Activated CD4-positive, alpha-beta T cell treated with anti-CD3 and anti-CD28 coated beads for 4 hours (primary cell): ENCODE results near the gene PLAAT2.
"Not testable (repeated sequence)": the region's sequence is repeated elsewhere in the genome, so short reads cannot be mapped to it uniquely, and the experiment has no call there.

ENCODE experiments used
- DNase-seq, 2 donors: peaks; one replicate each; pipeline ENCODE4 v3.0.0-alpha.2; 2020

Gene PLAAT2

GRCh38 chr11:63563201-63564055 is at the start of gene PLAAT2:
Gene PLAAT2, minus strand, starts transcription at chr11:63563379. Its CDS starts 55 bp downstream, at chr11:63563324.
- DNase-seq: no peak

- DNase-seq: no peak
These were observed 49.0 kb upstream of the PLAAT2 start for GRCh38 chr11:63612181-63612580.

- DNase-seq: no peak
These were observed 48.2 kb upstream of the PLAAT2 start for GRCh38 chr11:63611395-63611747.

DNA sequence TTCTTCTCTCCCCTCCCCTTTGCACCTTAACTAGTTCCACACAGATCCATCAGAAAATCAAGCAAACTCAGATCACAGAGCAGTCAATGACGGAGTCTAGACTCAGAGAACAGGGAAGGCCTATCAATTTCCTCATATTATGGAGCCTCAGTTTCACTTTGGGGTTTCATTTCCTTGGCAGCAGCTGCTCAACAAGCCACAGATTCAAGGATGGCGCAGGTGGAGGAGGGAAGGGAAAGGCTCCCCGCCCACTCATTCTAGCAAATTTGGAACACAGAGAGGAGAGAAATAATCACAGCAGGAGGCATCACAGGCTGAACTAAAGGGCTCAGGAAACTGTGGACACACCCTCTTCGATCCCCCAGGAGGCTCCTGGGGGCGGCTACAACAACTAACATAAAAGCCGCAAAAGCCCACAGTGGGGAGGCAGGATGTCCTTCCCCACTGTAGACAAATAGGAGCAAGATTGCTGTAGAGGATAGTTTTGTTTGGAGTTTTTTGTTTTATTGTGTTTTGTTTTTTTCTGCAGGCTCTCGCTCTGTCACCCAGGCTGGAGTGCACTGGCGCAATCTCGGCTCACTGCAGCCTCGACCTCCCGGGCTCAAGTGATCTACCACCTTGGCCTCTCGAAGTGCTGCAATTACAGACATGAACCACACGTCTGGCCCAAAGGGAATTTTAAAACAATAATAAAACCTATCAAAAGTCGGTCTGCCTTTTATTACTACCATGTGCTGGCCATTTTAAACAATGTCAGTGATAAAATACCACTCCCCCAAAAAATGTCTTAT is 47.6 kb upstream of the PLAAT2 start:
- DNase-seq: no peak

DNA sequence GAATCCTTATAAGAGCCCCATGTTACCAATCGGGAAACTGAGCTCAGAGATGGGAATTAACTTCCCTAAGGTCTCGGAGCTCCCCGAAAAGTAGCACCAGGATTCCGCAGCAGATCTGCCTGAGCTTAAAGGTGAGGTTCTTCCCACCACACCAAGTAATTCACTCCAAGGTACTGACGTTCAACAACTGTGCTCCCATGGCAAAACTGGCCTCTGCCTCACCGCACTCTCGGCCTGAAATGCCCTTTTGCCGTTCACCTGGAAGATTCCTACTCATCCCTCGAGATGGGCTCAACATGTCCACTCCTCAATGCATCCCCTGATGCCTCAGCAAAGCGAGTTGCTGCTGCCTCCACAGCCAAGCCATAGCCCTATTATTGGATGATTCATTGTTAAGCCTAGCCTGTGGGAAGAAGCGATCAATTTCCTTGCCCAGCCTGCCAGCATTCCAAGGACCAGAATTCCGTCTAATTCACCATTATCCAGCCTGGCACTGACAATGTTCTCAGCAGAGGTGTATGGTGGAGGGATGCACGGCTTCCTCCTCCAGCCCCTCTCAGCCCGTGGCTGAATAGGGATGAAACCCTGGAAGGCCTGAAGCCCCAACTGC is 46.9 kb upstream of the PLAAT2 start:
- DNase-seq: no peak

DNA sequence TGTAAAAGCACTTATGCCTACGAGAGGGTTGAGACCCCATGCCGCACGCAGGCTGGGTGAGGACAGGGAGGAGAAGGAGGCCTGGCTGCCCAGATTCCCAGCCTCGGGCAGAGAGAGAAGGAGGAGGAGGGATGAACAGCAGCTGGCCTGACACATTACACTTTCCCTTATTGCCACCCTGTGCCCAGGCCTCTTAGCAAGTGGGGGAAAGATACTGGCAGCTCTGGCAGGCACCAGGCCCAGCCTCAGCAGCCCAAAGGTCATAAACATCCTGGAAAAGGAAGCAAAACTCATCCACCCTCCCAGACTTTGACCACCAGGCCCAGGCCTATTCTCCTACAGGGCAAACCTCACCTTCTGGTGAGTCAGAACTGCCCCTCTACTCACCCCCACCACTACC is 46.4 kb upstream of the PLAAT2 start:
- no peak for DNase-seq

DNA sequence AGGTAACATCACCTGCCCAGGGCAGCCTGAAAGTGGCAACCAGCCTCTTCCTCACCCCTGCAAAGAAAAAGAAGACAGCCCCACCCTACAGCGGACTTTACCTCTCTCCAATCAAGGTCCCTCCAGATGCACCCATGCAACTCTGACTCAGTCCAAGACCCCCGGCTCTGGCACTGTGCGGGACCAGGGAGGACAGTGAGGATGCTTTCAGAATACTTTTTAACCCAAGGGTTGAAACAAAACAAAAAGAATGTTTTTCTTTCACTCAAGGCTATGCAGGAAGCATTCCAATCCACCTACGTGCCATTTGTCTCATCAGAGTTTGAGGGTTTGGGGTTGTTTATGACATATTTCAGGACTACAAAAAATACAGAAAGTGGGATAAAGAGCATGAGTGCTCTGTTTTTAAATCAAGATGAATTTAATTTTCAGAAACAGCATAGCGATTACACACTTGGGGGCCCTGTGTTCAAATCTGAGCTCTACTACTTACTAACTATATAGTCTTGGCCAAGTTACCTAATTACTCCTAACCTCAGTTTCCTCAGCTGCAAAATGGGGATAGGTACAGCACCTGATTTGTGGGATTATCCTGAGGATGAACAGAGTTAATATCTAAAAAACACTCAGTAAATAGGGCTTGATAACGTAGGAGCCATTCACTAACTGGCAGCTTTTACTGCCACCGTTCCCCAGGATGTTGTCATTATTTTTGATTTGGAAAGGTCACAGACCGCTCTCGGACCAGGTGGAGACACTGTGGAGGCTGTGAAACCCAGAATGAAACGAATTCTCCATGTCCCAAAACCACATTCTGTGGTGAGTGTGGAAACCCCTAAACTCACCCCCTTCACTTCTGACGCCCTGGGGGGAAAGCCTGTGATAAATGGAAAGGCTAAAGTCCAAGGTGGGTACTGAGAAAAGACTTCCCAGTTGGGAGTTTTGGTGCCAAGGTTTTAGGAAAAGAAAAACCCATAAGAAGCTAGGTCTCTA is 45.5 kb upstream of the PLAAT2 start:
- DNase-seq: no peak

- no peak for DNase-seq
These were observed 40.0 kb upstream of the PLAAT2 start for GRCh38 chr11:63603180-63603518.

GRCh38 chr11:63602290-63603179 is 39.4 kb upstream of the PLAAT2 start:
- not testable (repeated sequence) for DNase-seq

DNA sequence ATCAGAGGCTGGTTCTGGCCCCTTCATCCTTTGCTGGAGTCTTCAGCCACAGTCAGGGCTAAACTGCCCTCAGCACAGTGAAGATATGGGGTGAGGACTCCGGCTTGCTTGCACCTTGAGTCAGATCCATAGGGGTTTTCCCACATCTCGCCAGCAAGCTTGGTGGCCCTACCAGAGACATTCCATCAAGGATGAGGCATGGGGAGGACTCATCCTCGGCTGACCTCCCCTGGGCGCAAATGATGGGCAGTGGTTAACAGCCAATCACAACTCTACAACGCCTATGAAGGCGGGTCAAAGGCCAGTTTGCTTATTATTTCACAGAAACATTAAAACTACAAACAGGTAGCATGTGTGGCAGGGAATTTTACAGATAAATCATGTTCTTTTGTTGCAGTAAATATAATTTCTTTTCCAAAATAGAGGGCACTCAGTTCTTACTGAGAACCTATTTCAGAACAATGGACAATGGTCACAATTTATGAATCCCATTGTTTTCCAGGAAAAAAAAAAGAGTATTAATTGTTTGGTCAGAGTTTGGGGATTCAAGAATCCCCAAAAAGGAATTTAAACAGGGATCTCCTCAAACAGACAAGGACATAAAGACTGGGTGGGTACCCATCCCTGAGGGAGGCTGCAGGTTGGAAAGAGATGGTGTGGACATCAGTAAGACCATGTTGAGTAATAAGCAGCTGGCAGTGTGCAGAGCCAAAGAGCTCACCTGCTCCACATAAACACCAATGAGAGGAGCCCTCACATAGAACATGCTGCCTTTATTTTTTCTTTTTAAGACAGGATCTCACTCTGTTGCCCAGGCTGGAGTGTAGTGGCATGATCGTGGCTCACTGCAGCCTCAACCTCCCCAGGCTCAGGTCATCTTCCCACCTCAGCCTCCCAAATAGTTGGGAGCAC is 36.3 kb upstream of the PLAAT2 start:
- no peak for DNase-seq

GRCh38 chr11:63598556-63598955 is 35.4 kb upstream of the PLAAT2 start:
- DNase-seq: no peak

DNA sequence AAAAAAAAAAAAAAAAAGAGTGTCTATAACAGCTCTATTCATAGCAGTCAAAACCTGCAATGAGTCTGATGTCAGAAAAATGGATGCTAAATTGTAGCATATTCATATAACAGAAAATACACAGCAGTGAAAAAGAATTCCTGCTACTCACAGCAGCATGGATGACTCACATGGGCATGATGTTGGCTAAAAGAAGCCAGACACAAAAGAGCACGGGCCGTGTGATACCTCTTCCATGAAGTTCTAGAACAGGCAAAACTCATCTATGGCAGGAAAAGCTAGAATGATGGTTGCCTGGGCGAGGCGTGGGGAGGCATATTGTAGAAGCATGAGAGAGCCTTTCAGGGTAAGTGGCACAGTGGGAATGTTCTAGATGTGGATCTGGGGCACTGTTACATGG is 32.1 kb upstream of the PLAAT2 start:
- DNase-seq: no peak

GRCh38 chr11:63592975-63593395 is 29.8 kb upstream of the PLAAT2 start:
- DNase-seq: no peak

GRCh38 chr11:63590024-63590788 is 27.0 kb upstream of the PLAAT2 start:
- no peak for DNase-seq

DNA sequence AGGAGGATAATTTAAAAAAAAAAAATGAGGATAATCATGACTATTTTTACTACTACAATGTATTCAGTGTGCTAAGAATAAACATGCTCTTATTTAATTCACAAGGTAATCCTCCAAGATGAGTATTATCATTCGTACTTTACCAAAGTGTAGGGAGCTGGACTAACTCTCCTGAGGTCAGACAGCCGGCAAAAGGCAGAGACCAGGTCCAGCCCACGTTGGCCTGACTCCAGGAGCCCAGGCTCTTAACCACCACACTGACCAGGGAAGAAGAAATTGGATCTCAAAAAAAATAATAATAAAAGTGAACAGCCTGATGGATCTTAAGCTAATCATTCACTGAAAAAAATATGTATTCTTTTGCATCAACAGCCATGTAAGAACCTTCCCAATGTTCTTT is 25.8 kb upstream of the PLAAT2 start:
- DNase-seq: no peak

- DNase-seq: no peak
These were observed 23.4 kb upstream of the PLAAT2 start for GRCh38 chr11:63586451-63587166.

DNA sequence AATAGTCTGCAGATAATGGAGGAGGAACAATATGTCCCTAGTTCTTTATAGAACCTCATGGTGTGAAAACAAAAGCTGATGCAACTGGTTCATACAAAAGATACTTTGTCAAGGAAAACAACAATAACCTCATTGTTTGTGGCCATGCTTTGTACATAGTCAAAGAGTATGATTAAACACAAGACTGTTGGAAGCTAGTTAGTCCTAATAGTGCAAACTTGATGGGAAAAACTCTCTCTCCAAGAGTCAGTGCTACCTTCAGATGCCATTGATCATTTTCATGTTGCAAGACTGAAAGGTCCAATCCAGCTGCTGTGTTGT is 20.1 kb upstream of the PLAAT2 start:
- no peak for DNase-seq

- DNase-seq: not testable (repeated sequence)
These were observed 18.0 kb upstream of the PLAAT2 start for GRCh38 chr11:63581224-63581623.

GRCh38 chr11:63578882-63579281 is 15.7 kb upstream of the PLAAT2 start:
- not testable (repeated sequence) for DNase-seq
